Measurements from ENCODE around the gene SETD1A. TPM values are rescaled to one million over a fixed set of nuclear protein-coding genes. Genes with fewer than 3 reads are reported as not detected.

Gene SETD1A
- total RNA-seq, 1 experiment from 2014 or later = 15.8 TPM

DNA sequence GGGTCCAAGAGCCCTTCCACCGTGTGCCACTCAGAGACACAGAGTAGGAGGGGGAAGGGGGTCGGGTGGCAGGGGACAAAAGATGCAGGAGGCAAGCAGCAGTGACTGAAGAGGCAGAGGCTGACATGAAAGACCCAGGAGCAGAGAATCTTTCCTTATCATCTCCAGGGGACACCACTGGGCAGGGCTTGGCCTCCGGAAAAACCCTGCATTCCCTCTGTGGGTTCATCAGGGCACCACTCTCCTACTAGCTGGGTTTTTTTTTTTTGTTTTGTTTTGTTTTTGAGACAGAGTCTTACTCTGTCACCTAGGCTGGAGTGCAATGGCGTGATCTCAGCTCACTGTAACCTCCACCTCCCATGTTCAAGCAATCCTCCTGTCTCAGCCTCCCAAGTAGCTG, 73.7 kb downstream of the SETD1A start:
- intact Hi-C loops (cut with micrococcal nuclease) = loop anchor here (5.0 kb wide), 3 partner anchors 34 to 421 kb away; no protein-coding TSS in a partner anchor
- Mint-ChIP-seq H3K9me3 (ENCODE audit: unreplicated experiment) (no peaks in the 10 kb centered on the region), H3K36me3 (ENCODE audit: insufficient read depth, unreplicated experiment) (peaks cover 37% of the 10 kb centered on the region), H3K27ac (ENCODE audit: low read depth, unreplicated experiment) (no peak overlapping the region), H3K27me3 (ENCODE audit: insufficient read depth, unreplicated experiment) (no peaks in the 10 kb centered on the region), H3K4me3 (ENCODE audit: unreplicated experiment) (no peak overlapping the region), H3K4me1 (ENCODE audit: insufficient read depth, unreplicated experiment) (no peaks in the 10 kb centered on the region)
- BruUV-seq (replicated peaks) = no TSS peak
- ChIA-PET CTCF (interaction anchor here (0.7 kb wide), 1 partner anchor 45 kb away, joined by 3 read pairs; no protein-coding TSS in a partner anchor), POLR2A (interaction anchor here (4.4 kb wide), 1 partner anchor 42 kb away, joined by 52 read pairs; the partner anchor contains the start of genes ZNF646 and ZNF668)
- DNase-seq (ENCODE audit: unreplicated experiment) = no peak
- TF ChIP-seq, protein P1, sequence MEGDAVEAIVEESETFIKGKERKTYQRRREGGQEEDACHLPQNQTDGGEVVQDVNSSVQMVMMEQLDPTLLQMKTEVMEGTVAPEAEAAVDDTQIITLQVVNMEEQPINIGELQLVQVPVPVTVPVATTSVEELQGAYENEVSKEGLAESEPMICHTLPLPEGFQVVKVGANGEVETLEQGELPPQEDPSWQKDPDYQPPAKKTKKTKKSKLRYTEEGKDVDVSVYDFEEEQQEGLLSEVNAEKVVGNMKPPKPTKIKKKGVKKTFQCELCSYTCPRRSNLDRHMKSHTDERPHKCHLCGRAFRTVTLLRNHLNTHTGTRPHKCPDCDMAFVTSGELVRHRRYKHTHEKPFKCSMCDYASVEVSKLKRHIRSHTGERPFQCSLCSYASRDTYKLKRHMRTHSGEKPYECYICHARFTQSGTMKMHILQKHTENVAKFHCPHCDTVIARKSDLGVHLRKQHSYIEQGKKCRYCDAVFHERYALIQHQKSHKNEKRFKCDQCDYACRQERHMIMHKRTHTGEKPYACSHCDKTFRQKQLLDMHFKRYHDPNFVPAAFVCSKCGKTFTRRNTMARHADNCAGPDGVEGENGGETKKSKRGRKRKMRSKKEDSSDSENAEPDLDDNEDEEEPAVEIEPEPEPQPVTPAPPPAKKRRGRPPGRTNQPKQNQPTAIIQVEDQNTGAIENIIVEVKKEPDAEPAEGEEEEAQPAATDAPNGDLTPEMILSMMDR (IDR thresholded peaks at IDR 0.05; ENCODE audit: unreplicated experiment) = no peak

DNA sequence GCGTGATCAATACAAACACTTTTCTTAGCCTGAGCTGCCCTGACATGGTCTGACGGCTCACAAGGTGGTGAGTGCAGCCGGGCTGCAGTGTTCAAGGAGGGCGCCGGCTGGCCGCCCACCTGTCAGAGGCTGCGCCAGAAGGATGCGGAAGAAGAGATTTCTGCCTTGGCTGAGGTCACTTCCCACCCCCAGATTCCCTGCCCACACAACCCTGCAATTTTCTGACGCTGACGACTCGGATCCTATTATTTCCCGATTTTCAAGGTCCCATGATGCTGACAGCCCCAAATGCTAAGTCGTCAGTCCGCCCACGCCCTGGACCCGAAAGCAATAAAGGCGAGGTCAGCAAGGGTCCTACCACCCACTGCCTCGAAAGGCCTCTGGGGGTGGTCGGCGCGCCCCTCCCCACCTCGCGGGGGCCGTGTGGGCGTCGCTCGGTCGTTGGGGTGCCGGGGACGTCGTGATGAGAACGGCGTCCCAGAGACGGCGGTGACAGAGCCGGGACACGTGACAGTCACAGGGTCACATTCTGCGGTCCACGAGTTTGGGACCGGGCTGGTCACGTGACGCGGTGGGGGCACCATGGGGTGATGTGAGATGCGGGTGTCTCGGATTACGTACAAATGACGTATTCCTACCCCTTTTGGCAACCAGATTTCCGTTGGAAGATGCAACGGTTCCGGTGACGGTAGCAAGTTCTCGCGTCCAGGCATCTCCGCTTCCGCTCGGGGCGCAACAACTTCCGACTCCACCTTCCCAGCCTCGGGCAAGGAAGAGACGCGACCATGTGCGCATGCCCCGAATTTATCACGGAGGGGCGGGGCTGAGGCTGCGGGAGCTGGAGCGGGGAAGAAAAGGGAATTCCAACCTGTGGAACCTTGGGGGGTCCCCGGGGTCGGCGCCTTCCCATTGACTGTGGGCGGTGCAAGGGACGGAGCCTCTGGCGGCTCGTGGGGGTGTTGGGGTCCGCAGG, 75.5 kb downstream of the SETD1A start, which contains the start of gene STX4:
TSS of gene STX4 (plus strand) at position 823 of the 973 bp plus-strand sequence. CDS start 248 bp downstream, outside the sequence.
- Mint-ChIP-seq H3K4me3 (ENCODE audit: unreplicated experiment) (peak within 1 kb of the TSS; percentile 91), H3K36me3 (ENCODE audit: insufficient read depth, unreplicated experiment) (peaks cover 40% of the 10 kb centered on the region), H3K27ac (ENCODE audit: low read depth, unreplicated experiment) (peak within 1 kb of the TSS; percentile 84), H3K4me1 (ENCODE audit: insufficient read depth, unreplicated experiment) (no peaks in the 10 kb centered on the region), H3K27me3 (ENCODE audit: insufficient read depth, unreplicated experiment) (no peaks in the 10 kb centered on the region), H3K9me3 (ENCODE audit: unreplicated experiment) (no peaks in the 10 kb centered on the region)
- POLR2A ChIA-PET = interaction anchor here (0.6 to 4.4 kb wide), 18 partner anchors 10 to 421 kb away, joined by 3 to 52 read pairs (median 5); partner anchors contain the start of genes HSD3B7, KAT8, VKORC1 and ZNF646
- CTCF ChIA-PET = interaction anchor here (0.6 to 0.9 kb wide), 3 partner anchors 13 to 109 kb away, joined by 3 read pairs; no protein-coding TSS in a partner anchor
- TF ChIP-seq, protein P1 (IDR thresholded peaks at IDR 0.05; ENCODE audit: unreplicated experiment) = no peak
- intact Hi-C loops (cut with micrococcal nuclease) = loop anchor here (1.0 to 5.0 kb wide), 5 partner anchors 19 to 419 kb away; no protein-coding TSS in a partner anchor
- no TSS peak for BruUV-seq (replicated peaks)
- peak; percentile 96 for DNase-seq (ENCODE audit: unreplicated experiment)

DNA sequence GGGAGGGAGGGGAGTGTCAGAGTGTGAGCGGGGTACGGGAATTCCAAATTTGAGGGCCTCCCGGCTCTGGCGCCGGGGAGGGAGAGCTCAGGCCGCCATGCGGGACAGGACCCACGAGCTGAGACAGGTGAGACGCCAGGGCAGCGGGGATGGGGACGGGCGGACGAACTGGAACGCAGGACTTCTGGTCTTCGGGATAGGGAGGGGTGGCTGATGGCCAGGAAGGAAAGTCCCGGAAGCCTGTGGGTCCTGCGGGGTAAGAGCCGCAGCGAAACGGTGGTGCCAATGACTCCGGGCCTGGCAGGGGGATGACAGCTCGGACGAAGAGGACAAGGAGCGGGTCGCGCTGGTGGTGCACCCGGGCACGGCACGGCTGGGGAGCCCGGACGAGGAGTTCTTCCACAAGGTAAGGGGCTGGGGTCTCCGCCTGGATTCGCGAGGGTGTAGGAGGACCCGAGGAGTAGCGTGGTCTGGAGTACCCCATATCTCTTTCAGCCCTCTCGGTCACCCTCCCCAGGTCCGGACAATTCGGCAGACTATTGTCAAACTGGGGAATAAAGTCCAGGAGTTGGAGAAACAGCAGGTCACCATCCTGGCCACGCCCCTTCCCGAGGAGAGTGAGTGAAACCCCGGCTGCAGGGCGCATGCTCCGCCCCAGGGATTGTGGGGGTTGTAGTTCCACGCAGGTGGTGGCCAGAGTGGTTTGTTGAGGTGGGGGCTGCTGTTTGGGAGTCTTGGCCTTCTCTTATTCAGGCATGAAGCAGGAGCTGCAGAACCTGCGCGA, 76.3 kb downstream of the SETD1A start:
- H3K4me1 Mint-ChIP-seq (ENCODE audit: insufficient read depth, unreplicated experiment) = no peaks in the 10 kb centered on the region
- no peaks in the 10 kb centered on the region for H3K9me3 Mint-ChIP-seq (ENCODE audit: unreplicated experiment)
- BruUV-seq (replicated peaks) = TSS peak; percentile 63
- peak overlapping the region; percentile 91 for H3K4me3 Mint-ChIP-seq (ENCODE audit: unreplicated experiment)
- H3K27me3 Mint-ChIP-seq (ENCODE audit: insufficient read depth, unreplicated experiment) = no peaks in the 10 kb centered on the region
- TF ChIP-seq, protein P1 (IDR thresholded peaks at IDR 0.05; ENCODE audit: unreplicated experiment) = no peak
- CTCF ChIA-PET = interaction anchor here (0.6 to 0.9 kb wide), 3 partner anchors 12 to 108 kb away, joined by 3 read pairs; no protein-coding TSS in a partner anchor
- intact Hi-C loops (cut with micrococcal nuclease) = loop anchor here (1.0 to 5.0 kb wide), 5 partner anchors 18 to 418 kb away; no protein-coding TSS in a partner anchor
- H3K36me3 Mint-ChIP-seq (ENCODE audit: insufficient read depth, unreplicated experiment) = peaks cover 46% of the 10 kb centered on the region
- POLR2A ChIA-PET = interaction anchor here (0.6 to 4.4 kb wide), 20 partner anchors 11 to 420 kb away, joined by 3 to 52 read pairs (median 4); partner anchors contain the start of genes HSD3B7, KAT8, VKORC1 and ZNF646
- peak; percentile 87 for DNase-seq (ENCODE audit: unreplicated experiment)
- peak overlapping the region; percentile 84 for H3K27ac Mint-ChIP-seq (ENCODE audit: low read depth, unreplicated experiment)

Other genes with a start within 250 kb of the SETD1A start
- gene PHKG2, start 209.3 kb upstream of the SETD1A start, total RNA-seq (2022) = 28.0 and 28.4 TPM in 2 replicates
- 4.8 and 5.2 TPM in 2 replicates for gene CFAP119, start 195.7 kb upstream of the SETD1A start, total RNA-seq (2022)
- 78.0 and 85.0 TPM in 2 replicates for gene RNF40, start 195.4 kb upstream of the SETD1A start, total RNA-seq (2022)
- 10.9 and 14.1 TPM in 2 replicates for gene ZNF629, start 170.5 kb upstream of the SETD1A start, total RNA-seq (2022)
- gene BCL7C, start 63.7 kb upstream of the SETD1A start, total RNA-seq (2022) = 32.0 and 33.9 TPM in 2 replicates
- gene CTF1, start 61.1 kb upstream of the SETD1A start, total RNA-seq (2022) = 3.6 and 4.1 TPM in 2 replicates
- 18.0 and 23.4 TPM in 2 replicates for gene FBXL19, start 34.2 kb upstream of the SETD1A start, total RNA-seq (2022)
- 16.2 and 21.2 TPM in 2 replicates for gene ORAI3, start 8.7 kb upstream of the SETD1A start, total RNA-seq (2022)
- 5.0 and 5.3 TPM in 2 replicates for gene HSD3B7, start 27.5 kb downstream of the SETD1A start, total RNA-seq (2022)
- gene STX1B, start 52.9 kb downstream of the SETD1A start, total RNA-seq (2022) = 0.42 and 0.91 TPM in 2 replicates
- 66.7 and 89.2 TPM in 2 replicates for gene STX4, start 75.8 kb downstream of the SETD1A start, total RNA-seq (2022)
- gene ZNF668, start 116.5 kb downstream of the SETD1A start, total RNA-seq (2022) = 11.9 and 15.1 TPM in 2 replicates
- 12.6 and 15.2 TPM in 2 replicates for gene ZNF646, start 116.7 kb downstream of the SETD1A start, total RNA-seq (2022)
- 4.4 and 5.5 TPM in 2 replicates for gene PRSS53, start 131.2 kb downstream of the SETD1A start, total RNA-seq (2022)
- gene VKORC1, start 137.0 kb downstream of the SETD1A start, total RNA-seq (2022) = 64.7 and 66.3 TPM in 2 replicates
- gene BCKDK, start 150.6 kb downstream of the SETD1A start, total RNA-seq (2022) = 31.7 and 41.0 TPM in 2 replicates
- 42.0 and 45.8 TPM in 2 replicates for gene KAT8, start 159.9 kb downstream of the SETD1A start, total RNA-seq (2022)
- 24.6 and 32.6 TPM in 2 replicates for gene PRSS8, start 178.0 kb downstream of the SETD1A start, total RNA-seq (2022)
- gene PRSS36, start 192.3 kb downstream of the SETD1A start, total RNA-seq (2022) = 0.49 and 1.0 TPM in 2 replicates
- 451 and 481 TPM in 2 replicates for gene FUS, start 222.4 kb downstream of the SETD1A start, total RNA-seq (2022)
- gene PYCARD, start 245.0 kb downstream of the SETD1A start, total RNA-seq (2022) = 0.47 and 0.76 TPM in 2 replicates

Data from MCF 10A (cell line).